Lung (tissue), 12 donors: Measurements from ENCODE around the gene CSTF1. TPM values are rescaled to one million over a fixed set of nuclear protein-coding genes. Genes with fewer than 3 reads are reported as not detected.

Experiments used
- ATAC-seq: fragments of 200-7000 bp; cut with Tn5 transposase; one replicate; pipeline ENCODE4 v1.9.1; 2020; ENCODE audit warnings: moderate number of reproducible peaks; ENCODE audit not compliant: insufficient read depth, low FRiP score
- DNase-seq, 3 donors: peaks; one replicate each; pipeline ENCODE4 v3.0.0-alpha.2; 2013 to 2017
- H3K27ac ChIP-seq, 2 donors: one replicate each; pipeline ENCODE4 v1.5.1; 2013; ENCODE audit warnings: mild to moderate bottlenecking in 2 of 2, moderate library complexity in 2 of 2, control low read depth in 1 of 2, inconsistent platforms in 1 of 2, low read depth in 1 of 2, low read length in 1 of 2
- H3K27me3 ChIP-seq, 3 donors: one replicate each; pipeline ENCODE4 v1.5.1; 2013; ENCODE audit warnings: low read length in 2 of 3; ENCODE audit not compliant: control insufficient read depth in 3 of 3, insufficient read depth in 3 of 3
- H3K36me3 ChIP-seq, 4 donors: one replicate each; pipeline ENCODE4 v1.5.1; 2013; ENCODE audit warnings: low read length in 4 of 4, mild to moderate bottlenecking in 1 of 4, moderate library complexity in 1 of 4; ENCODE audit not compliant: control insufficient read depth in 4 of 4, insufficient read depth in 4 of 4
- H3K4me1 ChIP-seq, 5 donors: one replicate each; pipeline ENCODE4 v1.5.1; 2013; ENCODE audit warnings: low read length in 5 of 5, mild to moderate bottlenecking in 2 of 5, moderate library complexity in 1 of 5; ENCODE audit not compliant: control insufficient read depth in 5 of 5, insufficient read depth in 5 of 5
- H3K4me3 ChIP-seq: one replicate; pipeline ENCODE4 v1.5.1; 2013; ENCODE audit warnings: mild to moderate bottlenecking, control low read depth, moderate library complexity
- H3K9ac ChIP-seq, 2 donors: one replicate each; pipeline ENCODE4 v1.5.1; 2013; ENCODE audit warnings: low read length in 2 of 2, control low read depth in 1 of 2; ENCODE audit not compliant: insufficient read depth in 1 of 2
- H3K9me3 ChIP-seq, 4 donors: one replicate each; pipeline ENCODE4 v1.5.1; 2013; ENCODE audit warnings: low read length in 3 of 4, mild to moderate bottlenecking in 1 of 4, moderate library complexity in 1 of 4; ENCODE audit not compliant: control insufficient read depth in 4 of 4, insufficient read depth in 3 of 4
- WGBS, 2 donors: extraction: QIAGEN DNeasy Blood & Tissue Kit; methylation state at CpG; one replicate each; pipeline ENCODE4 v1.1.7; 2013; 5-methylcytosine and 5-hydroxymethylcytosine counted together
- polyA plus RNA-seq, 2 donors: library from polyadenylated mRNA; stranded (reverse); fragments of 200-250 nt; gene quantifications; one replicate each; pipeline ENCODE4 v1.2.1, GENCODE V29; 2013
- total RNA-seq, 2 donors: library from RNA; depleted of rRNA in 1 of 2; stranded (reverse); fragments of >200 nt in 1 of 2; gene quantifications; one replicate each; pipeline ENCODE4 v1.2.1, GENCODE V29; 2014 to 2021
- TF ChIP-seq, protein P1 (sequence below): IDR thresholded peaks from 2 replicates; pipeline ENCODE4 v1.5.1; 2012; ENCODE audit warnings: mild to moderate bottlenecking; ENCODE audit errors: control extremely low read depth, extremely low read depth
- donor health status: control.
- donor health status: control.
- donor health status: Bipolar disorder and iron deficiency.
- donor health status: healthy.
- donor health status: DM: yes; HTN: yes; CAD: no.

The CSTF1 gene
- total and polyA plus RNA-seq, 4 donors = 6.4 to 36.1 (median 19.1) TPM

DNA sequence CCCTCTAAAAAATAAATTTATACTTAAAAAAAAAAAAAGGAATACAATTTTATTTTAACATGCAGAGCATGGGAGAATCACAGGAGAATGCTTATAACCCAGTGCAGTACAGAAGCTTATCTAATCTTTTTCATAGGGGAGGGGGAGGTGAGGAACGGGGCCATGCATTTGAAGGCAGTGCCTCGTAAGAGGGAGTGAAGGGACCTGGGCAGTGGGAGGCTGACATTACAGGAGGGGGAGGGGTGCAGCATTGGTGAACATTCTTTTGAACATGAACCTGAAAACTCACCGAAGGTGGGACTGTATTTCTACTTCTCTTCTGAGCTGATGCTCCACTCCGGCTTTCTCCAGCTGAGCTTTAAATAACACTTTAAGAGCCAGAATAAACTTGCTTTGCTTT lies 9.7 kb upstream of the CSTF1 start:
- Histone ChIP-seq H3K4me3 (no peak overlapping the region), H3K36me3 (peaks cover 0 to 20% (median 13%) of the 10 kb centered on the region in 4 donors), H3K4me1 (peaks cover 0 to 2% (median 0%) of the 10 kb centered on the region in 5 donors), H3K27me3 (no peaks in the 10 kb centered on the region), H3K9ac (no peak overlapping the region), H3K27ac (no peak overlapping the region), H3K9me3 (no peaks in the 10 kb centered on the region)
- TF ChIP-seq, protein P1, sequence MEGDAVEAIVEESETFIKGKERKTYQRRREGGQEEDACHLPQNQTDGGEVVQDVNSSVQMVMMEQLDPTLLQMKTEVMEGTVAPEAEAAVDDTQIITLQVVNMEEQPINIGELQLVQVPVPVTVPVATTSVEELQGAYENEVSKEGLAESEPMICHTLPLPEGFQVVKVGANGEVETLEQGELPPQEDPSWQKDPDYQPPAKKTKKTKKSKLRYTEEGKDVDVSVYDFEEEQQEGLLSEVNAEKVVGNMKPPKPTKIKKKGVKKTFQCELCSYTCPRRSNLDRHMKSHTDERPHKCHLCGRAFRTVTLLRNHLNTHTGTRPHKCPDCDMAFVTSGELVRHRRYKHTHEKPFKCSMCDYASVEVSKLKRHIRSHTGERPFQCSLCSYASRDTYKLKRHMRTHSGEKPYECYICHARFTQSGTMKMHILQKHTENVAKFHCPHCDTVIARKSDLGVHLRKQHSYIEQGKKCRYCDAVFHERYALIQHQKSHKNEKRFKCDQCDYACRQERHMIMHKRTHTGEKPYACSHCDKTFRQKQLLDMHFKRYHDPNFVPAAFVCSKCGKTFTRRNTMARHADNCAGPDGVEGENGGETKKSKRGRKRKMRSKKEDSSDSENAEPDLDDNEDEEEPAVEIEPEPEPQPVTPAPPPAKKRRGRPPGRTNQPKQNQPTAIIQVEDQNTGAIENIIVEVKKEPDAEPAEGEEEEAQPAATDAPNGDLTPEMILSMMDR = no peak
- DNase-seq (peak in 1 of 3 donors; percentile 23), ATAC-seq (no peak)
- 76 to 88% methylated on average over 4 of the region's 4 CpGs for WGBS, 2 donors

DNA sequence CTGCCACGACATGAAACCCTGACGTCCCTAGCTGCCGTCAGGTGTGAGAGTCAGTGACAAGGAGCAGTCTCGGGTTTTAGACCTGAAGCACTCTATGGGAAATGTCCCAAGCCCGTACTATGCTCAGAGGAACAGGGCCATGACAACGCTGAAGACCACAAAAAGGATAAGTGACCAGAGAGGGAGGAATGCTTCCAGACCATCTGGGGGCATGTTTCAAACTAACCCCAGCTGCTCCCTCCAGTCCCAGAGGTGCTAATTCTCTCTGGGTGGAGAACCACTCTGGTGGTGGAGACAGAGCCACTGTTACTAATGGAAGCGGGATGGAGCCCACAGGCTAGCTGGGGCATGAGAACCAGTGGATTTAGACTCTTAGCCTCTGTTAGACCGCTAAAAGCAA lies 9.1 kb upstream of the CSTF1 start:
- no peak for DNase-seq
- Histone ChIP-seq H3K9ac (no peak overlapping the region), H3K36me3 (peaks cover 0 to 19% (median 13%) of the 10 kb centered on the region in 4 donors), H3K4me3 (no peak overlapping the region), H3K27me3 (no peaks in the 10 kb centered on the region), H3K4me1 (peaks cover 0 to 2% (median 0%) of the 10 kb centered on the region in 5 donors), H3K9me3 (no peaks in the 10 kb centered on the region), H3K27ac (no peak overlapping the region)
- TF ChIP-seq, protein P1 = no peak
- ATAC-seq = no peak
- WGBS, 2 donors = 94 to 95% methylated on average over 8 of the region's 8 CpGs

DNA sequence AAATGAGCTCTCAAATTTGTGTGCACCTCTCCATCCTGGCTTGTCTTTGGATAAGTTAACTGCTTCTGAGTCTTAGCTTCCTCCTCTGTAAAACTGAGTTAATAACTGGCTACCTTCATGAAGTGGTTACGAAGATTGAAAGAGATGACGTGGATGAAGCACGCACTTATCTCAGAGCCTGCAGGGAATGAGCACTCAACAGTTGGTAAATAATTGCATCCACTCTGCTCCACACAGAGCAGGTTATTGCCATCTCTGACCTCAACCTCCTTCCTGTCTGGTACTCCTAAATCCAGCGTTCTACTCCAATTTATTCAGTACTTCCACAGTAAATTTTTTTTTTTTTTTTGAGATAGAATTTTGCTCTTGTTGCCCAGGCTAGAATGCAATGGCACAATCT lies 7.3 kb upstream of the CSTF1 start:
- H3K36me3 ChIP-seq = peaks cover 0 to 23% (median 13%) of the 10 kb centered on the region in 4 donors
- no peak overlapping the region for H3K27ac ChIP-seq
- ATAC-seq (no peak), DNase-seq (peak in 1 of 3 donors; percentile 26)
- H3K4me3 ChIP-seq = no peak overlapping the region
- no peaks in the 10 kb centered on the region for H3K27me3 ChIP-seq
- 81% methylated on average over 4 of the region's 4 CpGs for WGBS, 2 donors
- TF ChIP-seq, protein P1 = no peak
- peaks cover 0 to 2% (median 0%) of the 10 kb centered on the region in 5 donors for H3K4me1 ChIP-seq
- no peak overlapping the region for H3K9ac ChIP-seq
- H3K9me3 ChIP-seq = no peaks in the 10 kb centered on the region

DNA sequence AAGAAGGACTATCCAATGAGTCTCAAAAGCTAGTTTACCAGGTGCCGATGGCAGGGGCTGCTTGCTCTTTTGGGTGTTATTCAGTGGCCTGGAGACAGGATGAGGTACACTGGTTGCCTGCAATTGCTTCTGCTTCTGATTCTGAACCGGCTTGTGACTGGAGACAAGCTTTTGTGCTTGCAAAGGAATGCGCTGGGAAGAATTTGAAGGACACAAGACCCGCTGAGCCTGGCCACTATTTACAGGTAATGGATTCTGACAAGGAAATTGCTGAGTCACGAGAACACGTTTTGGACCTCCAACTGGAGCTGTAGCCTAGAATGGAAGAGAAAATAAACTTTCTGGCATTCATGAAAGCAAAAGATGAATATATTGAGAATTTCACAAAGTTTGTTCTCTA lies 6.2 kb upstream of the CSTF1 start:
- WGBS, 2 donors = 96 to 97% methylated on average over 6 of the region's 6 CpGs
- no peaks in the 10 kb centered on the region for H3K9me3 ChIP-seq
- peaks cover 0 to 8% (median 6%) of the 10 kb centered on the region in 5 donors for H3K4me1 ChIP-seq
- DNase-seq = no peak
- TF ChIP-seq, protein P1 = no peak
- H3K36me3 ChIP-seq = peaks cover 0 to 23% (median 13%) of the 10 kb centered on the region in 4 donors
- no peaks in the 10 kb centered on the region for H3K27me3 ChIP-seq
- no peak for ATAC-seq
- no peak overlapping the region for H3K9ac ChIP-seq
- no peak overlapping the region for H3K4me3 ChIP-seq
- H3K27ac ChIP-seq = no peak overlapping the region
